H1 (cell line): Measurements from ENCODE around the gene MTRFR. TPM values are rescaled to one million over a fixed set of nuclear protein-coding genes. Genes with fewer than 3 reads are reported as not detected.

Experiments
- CTCF ChIA-PET: fragments of 300-600 bp; sonication (Branson Sonifier 250); formaldehyde crosslinking; loops from one replicate; lab custom pipeline; 2021; ENCODE audit not compliant: partially characterized antibody; lab: Charles Lee
- POLR2A ChIA-PET: fragments of 300-600 bp; sonication (Branson Sonifier 250); formaldehyde crosslinking; loops from one replicate; lab custom pipeline; 2021; ENCODE audit warnings: inconsistent platforms; ENCODE audit not compliant: partially characterized antibody; lab: Charles Lee
- DNase-seq, 2 experiments: peaks; one replicate each; pipeline versions ENCODE4 v3.0.0 to v3.0.0-alpha.2; 2010 to 2022; ENCODE audit warnings: low spot score in 2 of 2, low read depth in 1 of 2, mixed read lengths in 1 of 2
- FAIRE-seq: peaks from 2 replicates; lab custom pipeline; 2011; peaks lifted over from hg19 to GRCh38; lab: Jason Lieb, UNC
- H2AFZ ChIP-seq: 2 replicates; pipeline ENCODE4 v1.8.1; 2012; ENCODE audit warnings: low read length, inconsistent platforms
- H2AK5ac ChIP-seq: 2 replicates; pipeline ENCODE4 v1.6.1; 2013; ENCODE audit warnings: low read depth, low read length
- H2BK120ac ChIP-seq: replicated peaks from 2 replicates; pipeline ENCODE3; 2013; ENCODE audit warnings: low read depth, low read length, inconsistent platforms
- H2BK12ac ChIP-seq: 2 replicates; pipeline ENCODE4 v1.6.1; 2013; ENCODE audit warnings: low read depth, low read length
- H2BK15ac ChIP-seq: 2 replicates; pipeline ENCODE4 v1.6.1; 2013; ENCODE audit warnings: low read length
- H2BK20ac ChIP-seq: 2 replicates; pipeline ENCODE4 v1.6.1; 2013; ENCODE audit warnings: low read length
- H2BK5ac ChIP-seq: 2 replicates; pipeline ENCODE4 v1.6.1; 2013; ENCODE audit warnings: low read depth, low read length
- H3K14ac ChIP-seq: 2 replicates; pipeline ENCODE4 v1.6.1; 2013; ENCODE audit warnings: inconsistent platforms; ENCODE audit not compliant: insufficient read length
- H3K18ac ChIP-seq: 2 replicates; pipeline ENCODE4 v1.6.1; 2013; ENCODE audit warnings: low read length; ENCODE audit errors: extremely low read depth
- H3K23ac ChIP-seq: 2 replicates; pipeline ENCODE4 v1.6.1; 2013; ENCODE audit warnings: inconsistent platforms; ENCODE audit not compliant: insufficient read length
- H3K23me2 ChIP-seq: 2 replicates; pipeline ENCODE4 v1.6.1; 2013; ENCODE audit warnings: low read depth, low read length
- H3K27ac ChIP-seq: 2 replicates; pipeline ENCODE4 v1.6.1; 2011; ENCODE audit warnings: low read depth, low read length, inconsistent platforms
- H3K27me3 ChIP-seq, 4 experiments: replicated peaks in 1 of 4; 1 replicate in 1 of 4; 2 replicates in 3 of 4; pipeline versions ENCODE4 v1.6.1 to v1.8.1; 2011 to 2013; ENCODE audit warnings: low read length in 3 of 4, mild to moderate bottlenecking in 3 of 4, inconsistent platforms in 2 of 4, mixed read lengths in 2 of 4, moderate library complexity in 1 of 4; ENCODE audit not compliant: control insufficient read depth in 3 of 4, insufficient read depth in 3 of 4; ENCODE audit errors: extremely low read depth in 1 of 4
- H3K36me3 ChIP-seq, 4 experiments: 2 replicates each; pipeline versions ENCODE4 v1.6.1 to v1.8.1; 2011 to 2013; ENCODE audit warnings: mild to moderate bottlenecking in 4 of 4, low read length in 3 of 4, moderate library complexity in 2 of 4, control low read depth in 1 of 4, inconsistent platforms in 1 of 4; ENCODE audit not compliant: insufficient read depth in 4 of 4, control insufficient read depth in 2 of 4
- H3K4ac ChIP-seq: replicated peaks from 2 replicates; pipeline ENCODE3; 2013; ENCODE audit warnings: low read length, low read depth, mixed read lengths, inconsistent platforms; ENCODE audit not compliant: insufficient read length
- H3K4me1 ChIP-seq, 4 experiments: replicated peaks in 1 of 4; 1 replicate in 1 of 4; 2 replicates in 3 of 4; pipeline versions ENCODE4 v1.6.1 to v1.8.1; 2011 to 2013; ENCODE audit warnings: low read length in 3 of 4, inconsistent platforms in 2 of 4, mixed read lengths in 1 of 4; ENCODE audit not compliant: insufficient read depth in 4 of 4, control insufficient read depth in 3 of 4
- H3K4me2 ChIP-seq, 2 experiments: 2 replicates each; pipeline versions ENCODE4 v1.6.1 to v1.8.1; 2011 to 2013; ENCODE audit warnings: low read depth in 2 of 2, low read length in 2 of 2, control low read depth in 1 of 2, inconsistent platforms in 1 of 2, mild to moderate bottlenecking in 1 of 2; ENCODE audit not compliant: insufficient read depth in 1 of 2
- H3K4me3 ChIP-seq, 4 experiments: fragments of 200-600, 300-600 bp in 1 of 4; sonication (generic), shearing (Covaris generic), sonication (Bioruptor Twin) in 1 of 4; 2 replicates each; pipeline versions ENCODE4 v1.5.1 to v1.8.1; 2011 to 2016; ENCODE audit warnings: low read length in 4 of 4, low read depth in 3 of 4, control low read depth in 2 of 4, inconsistent platforms in 2 of 4, mild to moderate bottlenecking in 2 of 4, mixed read lengths in 1 of 4, moderate library complexity in 1 of 4; ENCODE audit not compliant: insufficient read depth in 2 of 4; ENCODE audit errors: extremely low read depth in 1 of 4
- H3K56ac ChIP-seq: replicated peaks from 2 replicates; pipeline ENCODE3; 2013; ENCODE audit warnings: low read depth, mild to moderate bottlenecking, mixed read lengths, low read length, inconsistent platforms; ENCODE audit not compliant: insufficient read length
- H3K79me1 ChIP-seq: 2 replicates; pipeline ENCODE4 v1.6.1; 2013; ENCODE audit warnings: low read depth, low read length, control low read depth
- H3K79me2 ChIP-seq, 2 experiments: 2 replicates each; pipeline versions ENCODE4 v1.6.1 to v1.8.1; 2012 to 2013; ENCODE audit warnings: low read length in 2 of 2, mild to moderate bottlenecking in 2 of 2, inconsistent platforms in 1 of 2; ENCODE audit not compliant: insufficient read depth in 2 of 2, control insufficient read depth in 1 of 2
- H3K9ac ChIP-seq, 4 experiments: replicated peaks in 1 of 4; 1 replicate in 1 of 4; 2 replicates in 3 of 4; pipeline versions ENCODE4 v1.6.1 to v1.8.1; 2011 to 2013; ENCODE audit warnings: low read depth in 3 of 4, low read length in 3 of 4, control low read depth in 2 of 4, mild to moderate bottlenecking in 2 of 4, moderate library complexity in 2 of 4, inconsistent platforms in 1 of 4; ENCODE audit errors: extremely low read depth in 1 of 4
- H3K9me3 ChIP-seq, 2 experiments: 2 replicates each; pipeline versions ENCODE4 v1.6.1 to v1.8.1; 2012 to 2013; ENCODE audit warnings: mild to moderate bottlenecking in 2 of 2, moderate library complexity in 2 of 2, control low read depth in 1 of 2, inconsistent platforms in 1 of 2, low read depth in 1 of 2, low read length in 1 of 2, mixed read lengths in 1 of 2; ENCODE audit not compliant: insufficient read depth in 2 of 2
- H4K20me1 ChIP-seq, 2 experiments: replicated peaks in 1 of 2; 2 replicates each; pipeline versions ENCODE3 to v1.8.1; 2011 to 2013; ENCODE audit warnings: inconsistent platforms in 2 of 2, low read length in 2 of 2, mild to moderate bottlenecking in 1 of 2; ENCODE audit not compliant: insufficient read depth in 2 of 2, control insufficient read depth in 1 of 2
- H4K5ac ChIP-seq: 2 replicates; pipeline ENCODE4 v1.6.1; 2013; ENCODE audit warnings: low read length, low read depth, mixed read lengths, inconsistent platforms; ENCODE audit not compliant: insufficient read length
- H4K8ac ChIP-seq: 2 replicates; pipeline ENCODE4 v1.8.0; 2013; ENCODE audit warnings: mild to moderate bottlenecking, moderate library complexity, low read length, inconsistent platforms; ENCODE audit not compliant: insufficient read depth; ENCODE audit errors: extremely low read depth
- H4K91ac ChIP-seq: replicated peaks from 2 replicates; pipeline ENCODE3; 2013; ENCODE audit warnings: low read length, mixed read lengths, inconsistent platforms; ENCODE audit not compliant: insufficient read length
- BACH1 ChIP-seq: IDR thresholded peaks from 2 replicates; pipeline ENCODE4 v1.6.1; 2012; ENCODE audit warnings: low read length, improper control_type of control experiment
- CHD2 ChIP-seq: IDR thresholded peaks from 2 replicates; pipeline ENCODE4 v1.6.1; 2012; ENCODE audit warnings: low read length, improper control_type of control experiment
- GABPA ChIP-seq: IDR thresholded peaks from 2 replicates; pipeline ENCODE4 v1.6.1; 2011; ENCODE audit warnings: mild to moderate bottlenecking, low read length, moderate library complexity, borderline replicate concordance; ENCODE audit not compliant: insufficient read depth
- JUN ChIP-seq: IDR thresholded peaks from 2 replicates; pipeline ENCODE4 v1.6.1; 2011; ENCODE audit warnings: low read depth, mild to moderate bottlenecking, improper control_type of control experiment, low read length
- MAFK ChIP-seq: IDR thresholded peaks from 2 replicates; pipeline ENCODE4 v1.6.1; 2012; ENCODE audit warnings: low read depth, mild to moderate bottlenecking, improper control_type of control experiment, low read length
- NRF1 ChIP-seq: IDR thresholded peaks from 2 replicates; pipeline ENCODE4 v1.6.1; 2011; ENCODE audit warnings: mild to moderate bottlenecking, low read depth, low read length, improper control_type of control experiment
- PHF8 ChIP-seq: fragments of 200-600 bp; sonication (generic); conservative IDR thresholded peaks from 2 replicates; pipeline ENCODE4 v1.7.1; 2012; ENCODE audit warnings: low read depth, mild to moderate bottlenecking, inconsistent platforms, low read length, moderate library complexity
- SIRT6 ChIP-seq: IDR thresholded peaks from one replicate; pipeline ENCODE4 v1.7.1; 2012; ENCODE audit warnings: low read length, inconsistent platforms
- SUZ12 ChIP-seq: fragments of 200-600 bp; sonication (generic); IDR thresholded peaks from 2 replicates; pipeline ENCODE4 v1.6.1; 2012; ENCODE audit warnings: mild to moderate bottlenecking, inconsistent platforms, low read length, moderate library complexity, mixed read lengths
- TBP ChIP-seq: IDR thresholded peaks from 2 replicates; pipeline ENCODE4 v1.6.1; 2011; ENCODE audit warnings: low read depth, low read length, improper control_type of control experiment
- TCF12 ChIP-seq: IDR thresholded peaks from 2 replicates; pipeline ENCODE4 v1.6.1; 2011; ENCODE audit warnings: low read depth, mild to moderate bottlenecking, low read length
- YY1 ChIP-seq: IDR thresholded peaks from 2 replicates; pipeline ENCODE4 v1.6.1; 2011; ENCODE audit warnings: low read depth, mild to moderate bottlenecking, low read length
- WGBS, 2 experiments: shearing (Covaris generic) in 1 of 2; methylation state at CpG; one replicate each; pipeline versions ENCODE4 v1.1.6 to v1.1.7; 2013 to 2015; ENCODE audit warnings: low lambda C conversion rate in 2 of 2, mixed read lengths in 2 of 2, inconsistent platforms in 1 of 2, low coverage in 1 of 2, missing lambda C conversion rate in 1 of 2; ENCODE audit not compliant: insufficient replicate concordance in 2 of 2, insufficient coverage in 1 of 2, insufficient read length in 1 of 2; ENCODE audit errors: extremely low coverage in 1 of 2, missing lambda C conversion rate in 1 of 2; 5-methylcytosine and 5-hydroxymethylcytosine counted together
- polyA plus RNA-seq, 7 experiments: library from polyadenylated mRNA; depleted of rRNA in 3 of 7; stranded (reverse) in 5 of 7; unstranded in 2 of 7; fragments of >200 nt in 5 of 7; fragments of 200-250 nt in 2 of 7; gene quantifications; 1 replicate in 5 of 7; 2 replicates in 1 of 7; 4 replicates in 1 of 7; pipeline versions ENCODE4 v1.2.1 to v1.2.3, GENCODE V29; 2011 to 2013; ENCODE audit warnings: missing spikeins in 2 of 7, mixed read lengths in 2 of 7
- total RNA-seq: library from RNA; stranded (reverse); fragmentation: NEBNext Ultra II Directional; extraction: Animal tissue kit (Norgen Biotek cat#: 25700); gene quantifications from 2 replicates; pipeline ENCODE4 v1.2.1, GENCODE V29; 2021
- TF ChIP-seq, protein P1 (sequence below): IDR thresholded peaks from 2 replicates; pipeline ENCODE4 v1.6.1; 2012; ENCODE audit warnings: low read length, inconsistent platforms

Gene MTRFR
- total and polyA plus RNA-seq, 2 of the 8 experiments (the other 6 are each of a cell fraction or from before 2014, with no cell fraction given) = 9.2 to 12.9 TPM

DNA sequence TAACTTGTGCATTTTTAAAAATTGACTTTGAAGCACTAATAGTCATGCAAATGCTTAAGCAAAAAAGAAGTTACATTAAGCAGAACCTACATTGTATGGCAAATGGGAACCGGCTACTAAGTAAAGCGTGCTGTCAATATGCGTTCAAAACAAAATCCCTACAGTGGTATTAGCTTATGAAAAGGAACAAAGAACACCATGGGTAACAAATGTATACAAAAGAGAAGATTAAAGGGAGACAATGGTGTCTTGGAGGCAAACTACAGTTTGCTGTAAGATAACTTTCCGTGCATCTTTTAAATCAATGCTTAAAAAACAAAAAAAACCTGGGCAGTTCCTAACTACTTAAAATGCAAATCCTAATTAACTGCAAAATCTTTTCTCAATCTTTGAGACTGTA is 28.0 kb downstream of the MTRFR start:
- DNase-seq (no peak), FAIRE-seq (peak; percentile 65)
- no peak overlapping the region for H3K56ac ChIP-seq
- no peaks in the 10 kb centered on the region for H3K23me2 ChIP-seq
- H4K20me1 ChIP-seq = peaks cover 5 to 8% of the 10 kb centered on the region in 2 experiments
- no peak overlapping the region for H2BK15ac ChIP-seq
- H4K8ac ChIP-seq = no peak overlapping the region
- no peak overlapping the region for H2BK120ac ChIP-seq
- H3K4me2 ChIP-seq = no peak overlapping the region
- H3K79me1 ChIP-seq = peaks cover 3% of the 10 kb centered on the region; the same call in 1 of the 2 replicates
- H3K9me3 ChIP-seq = no peaks in the 10 kb centered on the region
- no peak overlapping the region for H3K14ac ChIP-seq
- H2BK12ac ChIP-seq = no peak overlapping the region
- CTCF ChIA-PET = no interaction called here
- POLR2A ChIA-PET = interaction anchor here (1.0 to 1.8 kb wide), 2 partner anchors 8 to 10 kb away, joined by 6 to 7 read pairs; no protein-coding TSS in a partner anchor
- peaks cover 22 to 78% (median 48%) of the 10 kb centered on the region in 4 experiments for H3K36me3 ChIP-seq
- H4K5ac ChIP-seq = no peak overlapping the region
- H3K4me3 ChIP-seq = no peak overlapping the region
- H2AFZ ChIP-seq = no peak overlapping the region
- H3K4me1 ChIP-seq = peaks cover 0 to 7% (median 0%) of the 10 kb centered on the region in 4 experiments; a peak in 4 of 7 replicates
- peaks cover 0 to 15% of the 10 kb centered on the region in 2 experiments; a peak in 2 of 4 replicates for H3K79me2 ChIP-seq
- no peak overlapping the region for H3K27ac ChIP-seq
- no peak overlapping the region for H2BK20ac ChIP-seq
- no peak overlapping the region for H3K9ac ChIP-seq
- WGBS, 2 experiments = 84% methylated on average over 4 of the region's 4 CpGs; no CpG with 5 or more reads in 1 of the 2 experiments
- no peak overlapping the region for H3K18ac ChIP-seq
- H2BK5ac ChIP-seq = no peak overlapping the region
- H2AK5ac ChIP-seq = no peak overlapping the region
- H3K4ac ChIP-seq = no peak overlapping the region
- no peaks in the 10 kb centered on the region for H3K27me3 ChIP-seq
- H4K91ac ChIP-seq = no peak overlapping the region
- H3K23ac ChIP-seq = no peak overlapping the region
- TF ChIP-seq, protein P1, sequence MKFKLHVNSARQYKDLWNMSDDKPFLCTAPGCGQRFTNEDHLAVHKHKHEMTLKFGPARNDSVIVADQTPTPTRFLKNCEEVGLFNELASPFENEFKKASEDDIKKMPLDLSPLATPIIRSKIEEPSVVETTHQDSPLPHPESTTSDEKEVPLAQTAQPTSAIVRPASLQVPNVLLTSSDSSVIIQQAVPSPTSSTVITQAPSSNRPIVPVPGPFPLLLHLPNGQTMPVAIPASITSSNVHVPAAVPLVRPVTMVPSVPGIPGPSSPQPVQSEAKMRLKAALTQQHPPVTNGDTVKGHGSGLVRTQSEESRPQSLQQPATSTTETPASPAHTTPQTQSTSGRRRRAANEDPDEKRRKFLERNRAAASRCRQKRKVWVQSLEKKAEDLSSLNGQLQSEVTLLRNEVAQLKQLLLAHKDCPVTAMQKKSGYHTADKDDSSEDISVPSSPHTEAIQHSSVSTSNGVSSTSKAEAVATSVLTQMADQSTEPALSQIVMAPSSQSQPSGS = no peak
- TF ChIP-seq TCF12 (no peak), GABPA (no peak), SIRT6 (no peak), YY1 (no peak), JUN (no peak), PHF8 (no peak), SUZ12 (no peak), CHD2 (no peak), NRF1 (no peak), BACH1 (no peak), TBP (no peak), MAFK (no peak)
